CD14-positive monocyte (primary cell): Measurements from ENCODE around the gene ZNF202. TPM values are rescaled to one million over a fixed set of nuclear protein-coding genes. Genes with fewer than 3 reads are reported as not detected.

Experiments used
- DNase-seq, 3 donors: peaks; one replicate each; pipeline ENCODE4 v3.0.0-alpha.2; 2011 to 2022
- H2AFZ ChIP-seq: 2 replicates; pipeline ENCODE4 v1.6.0; 2012; ENCODE audit warnings: mild to moderate bottlenecking, low read depth, low read length, inconsistent platforms; ENCODE audit not compliant: insufficient read depth, poor library complexity, severe bottlenecking
- H3K27ac ChIP-seq, 2 donors: 1 replicate in 1 of 2; 2 replicates in 1 of 2; pipeline ENCODE4 v1.5.1; 2012 to 2013; ENCODE audit warnings: low read length in 2 of 2, control low read depth in 1 of 2, inconsistent platforms in 1 of 2, low read depth in 1 of 2, mild to moderate bottlenecking in 1 of 2
- H3K27me3 ChIP-seq, 2 donors: one replicate each; pipeline versions ENCODE4 v1.6.0 to v1.6.1; 2011 to 2013; ENCODE audit warnings: low read length in 2 of 2; ENCODE audit not compliant: control insufficient read depth in 2 of 2, insufficient read depth in 2 of 2
- H3K36me3 ChIP-seq, 2 donors: replicated peaks in 1 of 2; 1 replicate in 1 of 2; 2 replicates in 1 of 2; pipeline versions ENCODE4 v1.5.1 to v1.6.1; 2012 to 2013; ENCODE audit warnings: low read length in 2 of 2, control low read depth in 1 of 2, inconsistent platforms in 1 of 2, mild to moderate bottlenecking in 1 of 2; ENCODE audit not compliant: insufficient read depth in 2 of 2, control insufficient read depth in 1 of 2
- H3K4me1 ChIP-seq, 2 donors: 1 replicate in 1 of 2; 2 replicates in 1 of 2; pipeline versions ENCODE4 v1.5.1 to v1.6.1; 2012 to 2013; ENCODE audit warnings: low read length in 2 of 2, control low read depth in 1 of 2, inconsistent platforms in 1 of 2, mild to moderate bottlenecking in 1 of 2, moderate library complexity in 1 of 2; ENCODE audit not compliant: insufficient read depth in 2 of 2, control insufficient read depth in 1 of 2
- H3K4me2 ChIP-seq: replicated peaks from 2 replicates; pipeline ENCODE3; 2012; ENCODE audit warnings: low read length, moderate library complexity, mild to moderate bottlenecking; ENCODE audit not compliant: poor library complexity, severe bottlenecking; ENCODE audit errors: extremely low read depth
- H3K4me3 ChIP-seq, 3 experiments: fragments of 200-600 bp in 1 of 3; sonication (generic) in 1 of 3; replicated peaks in 1 of 3; 1 replicate in 2 of 3; 2 replicates in 1 of 3; pipeline ENCODE4 v1.5.1; 2011 to 2013; ENCODE audit warnings: low read length in 3 of 3, mild to moderate bottlenecking in 3 of 3, control low read depth in 2 of 3, low read depth in 2 of 3, inconsistent platforms in 1 of 3, moderate library complexity in 1 of 3
- H3K79me2 ChIP-seq: 2 replicates; pipeline ENCODE4 v1.6.0; 2012; ENCODE audit warnings: mild to moderate bottlenecking, control low read depth, inconsistent platforms, low read length, moderate library complexity; ENCODE audit not compliant: insufficient read depth
- H3K9ac ChIP-seq: 2 replicates; pipeline ENCODE4 v1.6.0; 2017; ENCODE audit warnings: low read length, mild to moderate bottlenecking; ENCODE audit not compliant: insufficient read depth, poor library complexity, severe bottlenecking
- H3K9me3 ChIP-seq, 2 donors: replicated peaks in 1 of 2; 1 replicate in 1 of 2; 2 replicates in 1 of 2; pipeline versions ENCODE4 v1.5.1 to v1.6.1; 2012 to 2013; ENCODE audit warnings: low read length in 2 of 2, control low read depth in 1 of 2; ENCODE audit not compliant: control insufficient read depth in 1 of 2, insufficient read depth in 1 of 2
- H4K20me1 ChIP-seq: 2 replicates; pipeline ENCODE4 v1.6.0; 2012; ENCODE audit warnings: mild to moderate bottlenecking, low read length, control low read depth, moderate library complexity; ENCODE audit not compliant: insufficient read depth
- H3K27ac Mint-ChIP-seq, 7 donors: one replicate each; pipeline ENCODE4 v1.8.0; 2020; ENCODE audit warnings: mild to moderate bottlenecking in 7 of 7, mixed read lengths in 7 of 7, moderate library complexity in 6 of 7, inconsistent platforms in 2 of 7
- H3K27me3 Mint-ChIP-seq, 3 donors: one replicate each; pipeline ENCODE4 v1.8.0; 2021 to 2022; ENCODE audit warnings: low read depth in 3 of 3, mild to moderate bottlenecking in 3 of 3, mixed read lengths in 3 of 3, moderate library complexity in 3 of 3, inconsistent platforms in 1 of 3
- H3K36me3 Mint-ChIP-seq, 2 donors: one replicate each; pipeline ENCODE4 v1.8.0; 2020; ENCODE audit warnings: mixed read lengths in 2 of 2, inconsistent platforms in 1 of 2, mild to moderate bottlenecking in 1 of 2
- H3K4me1 Mint-ChIP-seq: one replicate; pipeline ENCODE4 v1.8.0; 2020; ENCODE audit warnings: mild to moderate bottlenecking, mixed read lengths
- H3K4me3 Mint-ChIP-seq, 2 donors: one replicate each; pipeline ENCODE4 v1.8.0; 2020; ENCODE audit warnings: mild to moderate bottlenecking in 2 of 2, mixed read lengths in 2 of 2, moderate library complexity in 1 of 2
- H3K9me3 Mint-ChIP-seq, 7 donors: one replicate each; pipeline ENCODE4 v1.8.0; 2020 to 2022; ENCODE audit warnings: mixed read lengths in 7 of 7, mild to moderate bottlenecking in 6 of 7, moderate library complexity in 6 of 7, inconsistent platforms in 2 of 7
- CTCF ChIP-seq: fragments of 200-600 bp; IDR thresholded peaks from one replicate; pipeline ENCODE4 v1.8.0; 2022; ENCODE audit warnings: antibody characterized with exemption, mild to moderate bottlenecking
- WGBS: methylation state at CpG from one replicate; pipeline ENCODE4 v1.1.5; 2013; ENCODE audit warnings: missing lambda C conversion rate; ENCODE audit not compliant: insufficient coverage; 5-methylcytosine and 5-hydroxymethylcytosine counted together
- intact Hi-C, 2 donors: fragments of 100-400 bp; cut with micrococcal nuclease; formaldehyde crosslinking; loops; one replicate each; pipeline versions ENCODE4 v1.15.0 to v1.15.1; 2023
- polyA plus RNA-seq, 3 donors: library from polyadenylated mRNA; depleted of rRNA in 1 of 3; unstranded in 2 of 3; stranded (reverse) in 1 of 3; fragments of 300-500 nt in 2 of 3; fragments of >200 nt in 1 of 3; fragmentation: Illumina TruSeq in 2 of 3; gene quantifications; 1 replicate in 2 of 3; 2 replicates in 1 of 3; pipeline ENCODE4 v1.2.3, GENCODE V29; 2012 to 2021

ZNF202 gene
- polyA plus RNA-seq, 3 donors: 1.5 to 6.6 (median 1.9) TPM

- Mint-ChIP-seq H3K36me3 (no peaks in the 10 kb centered on the region), H3K4me3 (no peak overlapping the region), H3K4me1 (no peaks in the 10 kb centered on the region), H3K27me3 (peaks cover 0 to 6% (median 2%) of the 10 kb centered on the region in 3 donors), H3K9me3 (peaks cover 7 to 14% (median 10%) of the 10 kb centered on the region in 7 donors), H3K27ac (no peak overlapping the region)
- Histone ChIP-seq H2AFZ (no peak overlapping the region), H3K36me3 (no peaks in the 10 kb centered on the region), H3K9ac (no peak overlapping the region), H4K20me1 (no peaks in the 10 kb centered on the region), H3K9me3 (peaks cover 7 to 15% of the 10 kb centered on the region in 2 donors), H3K4me2 (no peak overlapping the region), H3K27ac (no peak overlapping the region), H3K4me3 (no peak overlapping the region), H3K79me2 (no peaks in the 10 kb centered on the region), H3K27me3 (no peaks in the 10 kb centered on the region), H3K4me1 (no peaks in the 10 kb centered on the region)
- no peak for TF ChIP-seq CTCF
- WGBS: no CpG with 5 or more reads among the region's 3 CpGs
- intact Hi-C loops: no loop called here
- DNase-seq: no peak
Measured at GRCh38 chr11:123757976-123758375, 16.5 kb upstream of the ZNF202 start.

- no peak overlapping the region for H3K4me3 ChIP-seq
- intact Hi-C loops: no loop called here
- peaks cover 0 to 1% (median 0%) of the 10 kb centered on the region in 7 donors for H3K9me3 Mint-ChIP-seq
- TF ChIP-seq CTCF: no peak
- H3K4me3 Mint-ChIP-seq: no peak overlapping the region
- no peak overlapping the region for H3K9ac ChIP-seq
- no peak overlapping the region for H3K4me2 ChIP-seq
- peaks cover 0 to 8% (median 7%) of the 10 kb centered on the region in 3 donors for H3K27me3 Mint-ChIP-seq
- no peaks in the 10 kb centered on the region for H3K9me3 ChIP-seq
- H3K27ac Mint-ChIP-seq: no peak overlapping the region
- WGBS: 100% methylated on average over 1 of the region's 3 CpGs
- no peaks in the 10 kb centered on the region for H3K27me3 ChIP-seq
- H4K20me1 ChIP-seq: no peaks in the 10 kb centered on the region
- H3K36me3 ChIP-seq: no peaks in the 10 kb centered on the region
- H3K79me2 ChIP-seq: no peaks in the 10 kb centered on the region
- H3K27ac ChIP-seq: no peak overlapping the region
- H2AFZ ChIP-seq: no peak overlapping the region
- H3K36me3 Mint-ChIP-seq: no peaks in the 10 kb centered on the region
- no peaks in the 10 kb centered on the region for H3K4me1 ChIP-seq
- no peaks in the 10 kb centered on the region for H3K4me1 Mint-ChIP-seq
- no peak for DNase-seq
Measured at GRCh38 chr11:123755813-123756212, 14.4 kb upstream of the ZNF202 start.
